Mucosa of descending colon (tissue), 3 donors: ENCODE results near the gene SLC39A2. TPM values are rescaled to one million over a fixed set of nuclear protein-coding genes. Genes with fewer than 3 reads are reported as not detected.

Experiments
- ATAC-seq: fragments of 200-7000 bp; cut with Tn5 transposase; one replicate; pipeline ENCODE4 v1.9.1; 2020; ENCODE audit warnings: mild to moderate bottlenecking, moderate library complexity
- DNase-seq, 3 donors: peaks; one replicate each; pipeline ENCODE4 v3.0.0-alpha.2; 2020
- H3K36me3 ChIP-seq: fragments of 200-600 bp; one replicate; pipeline ENCODE4 v1.8.0; 2021; ENCODE audit warnings: low read depth, mild to moderate bottlenecking
- H3K4me1 ChIP-seq: fragments of 200-600 bp; one replicate; pipeline ENCODE4 v1.8.0; 2021; ENCODE audit warnings: low read depth, mild to moderate bottlenecking
- H3K4me3 ChIP-seq: fragments of 200-600 bp; one replicate; pipeline ENCODE4 v1.8.0; 2021; ENCODE audit warnings: mild to moderate bottlenecking
- H3K9me3 ChIP-seq: fragments of 200-600 bp; one replicate; pipeline ENCODE4 v1.8.0; 2021; ENCODE audit warnings: mild to moderate bottlenecking
- intact Hi-C, 2 donors: fragments of 100-400 bp; cut with DNase I in 1 of 2; cut with micrococcal nuclease in 1 of 2; formaldehyde crosslinking; loops; one replicate each; pipeline versions ENCODE4 v1.11.0 to v1.11.1; 2022; cut with DNase I, micrococcal nuclease
- total RNA-seq, 3 donors: library from RNA; stranded (reverse); fragmentation: NEBNext Ultra II Directional in 2 of 3; extraction: Animal tissue kit (Norgen Biotek cat#: 25700) in 2 of 3; gene quantifications; one replicate each; pipeline versions ENCODE4 v1.2.1 to v1.2.4, GENCODE V29; 2021 to 2023
- TF ChIP-seq, protein P1 (sequence below): fragments of 200-600 bp; IDR thresholded peaks from one replicate; pipeline ENCODE4 v1.8.0; 2022; ENCODE audit warnings: antibody characterized with exemption, mild to moderate bottlenecking
- donor health status: DM: no; HTN: no; CAD: no; lungs with moderate emphysema.
- donor health status: DM: no; HTN: no; CAD: no.
- donor health status: DM: no; HTN: yes; CAD: no.

SLC39A2 gene
- total RNA-seq, 3 donors from 2014 or later: 0.28 to 4.9 (median 2.0) TPM

DNA sequence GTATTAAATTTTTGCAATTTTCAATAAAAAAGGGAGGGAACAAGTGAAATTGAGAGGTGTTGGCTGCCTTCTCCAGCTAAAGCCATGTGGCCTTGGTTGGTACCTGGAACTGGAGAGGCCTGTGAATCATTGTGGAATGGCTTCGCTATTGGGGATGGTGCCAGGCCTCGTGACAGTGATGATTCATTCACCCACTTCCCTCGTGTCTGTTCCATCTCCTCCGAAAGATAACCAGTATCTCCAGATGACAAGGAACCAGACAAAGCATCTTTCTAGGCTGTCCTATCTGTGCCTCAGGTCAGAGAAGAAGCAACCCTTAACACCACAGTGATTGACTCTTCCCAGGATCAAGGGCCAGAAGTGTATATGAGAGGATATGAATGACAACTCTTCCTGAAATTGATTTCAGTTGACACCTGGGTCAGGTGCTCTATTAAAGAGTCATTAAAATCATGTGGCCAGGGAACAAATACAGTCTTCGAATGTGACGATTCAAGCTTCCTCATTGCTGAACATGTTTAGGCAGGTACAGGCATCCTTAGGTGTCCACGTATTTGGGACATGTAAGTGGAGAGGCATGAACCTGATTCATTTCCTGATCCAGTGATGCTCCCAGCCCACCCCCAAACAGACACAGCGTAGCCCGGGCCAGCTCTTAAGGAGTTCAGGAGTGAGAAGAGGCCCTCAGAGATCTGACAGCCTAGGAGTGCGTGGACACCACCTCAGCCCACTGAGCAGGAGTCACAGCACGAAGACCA, 42.8 kb downstream of the SLC39A2 start, which contains the start of gene RNASE7:
RNASE7 (plus strand) TSS at position 687 of the 758 bp plus-strand sequence. CDS start 631 bp downstream, outside the sequence.
- no peak for ATAC-seq
- Histone ChIP-seq H3K36me3 (no peaks in the 10 kb centered on the region), H3K4me1 (peaks cover 35% of the 10 kb centered on the region), H3K4me3 (no peak within 1 kb of the TSS), H3K9me3 (no peaks in the 10 kb centered on the region)
- intact Hi-C loops: no loop called here
- no peak for DNase-seq
- TF ChIP-seq, protein P1, sequence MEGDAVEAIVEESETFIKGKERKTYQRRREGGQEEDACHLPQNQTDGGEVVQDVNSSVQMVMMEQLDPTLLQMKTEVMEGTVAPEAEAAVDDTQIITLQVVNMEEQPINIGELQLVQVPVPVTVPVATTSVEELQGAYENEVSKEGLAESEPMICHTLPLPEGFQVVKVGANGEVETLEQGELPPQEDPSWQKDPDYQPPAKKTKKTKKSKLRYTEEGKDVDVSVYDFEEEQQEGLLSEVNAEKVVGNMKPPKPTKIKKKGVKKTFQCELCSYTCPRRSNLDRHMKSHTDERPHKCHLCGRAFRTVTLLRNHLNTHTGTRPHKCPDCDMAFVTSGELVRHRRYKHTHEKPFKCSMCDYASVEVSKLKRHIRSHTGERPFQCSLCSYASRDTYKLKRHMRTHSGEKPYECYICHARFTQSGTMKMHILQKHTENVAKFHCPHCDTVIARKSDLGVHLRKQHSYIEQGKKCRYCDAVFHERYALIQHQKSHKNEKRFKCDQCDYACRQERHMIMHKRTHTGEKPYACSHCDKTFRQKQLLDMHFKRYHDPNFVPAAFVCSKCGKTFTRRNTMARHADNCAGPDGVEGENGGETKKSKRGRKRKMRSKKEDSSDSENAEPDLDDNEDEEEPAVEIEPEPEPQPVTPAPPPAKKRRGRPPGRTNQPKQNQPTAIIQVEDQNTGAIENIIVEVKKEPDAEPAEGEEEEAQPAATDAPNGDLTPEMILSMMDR: no peak

DNA sequence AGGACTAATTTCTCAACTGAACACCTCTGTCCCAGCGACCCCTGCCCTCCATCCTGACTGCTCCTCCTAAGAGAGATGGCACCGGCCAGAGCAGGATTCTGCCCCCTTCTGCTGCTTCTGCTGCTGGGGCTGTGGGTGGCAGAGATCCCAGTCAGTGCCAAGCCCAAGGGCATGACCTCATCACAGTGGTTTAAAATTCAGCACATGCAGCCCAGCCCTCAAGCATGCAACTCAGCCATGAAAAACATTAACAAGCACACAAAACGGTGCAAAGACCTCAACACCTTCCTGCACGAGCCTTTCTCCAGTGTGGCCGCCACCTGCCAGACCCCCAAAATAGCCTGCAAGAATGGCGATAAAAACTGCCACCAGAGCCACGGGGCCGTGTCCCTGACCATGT, 43.8 kb downstream of the SLC39A2 start:
- DNase-seq: no peak
- H3K4me3 ChIP-seq: no peak overlapping the region
- H3K36me3 ChIP-seq: no peaks in the 10 kb centered on the region
- no peak for ATAC-seq
- no peaks in the 10 kb centered on the region for H3K9me3 ChIP-seq
- intact Hi-C loops: no loop called here
- TF ChIP-seq, protein P1: no peak
- peaks cover 35% of the 10 kb centered on the region for H3K4me1 ChIP-seq

DNA sequence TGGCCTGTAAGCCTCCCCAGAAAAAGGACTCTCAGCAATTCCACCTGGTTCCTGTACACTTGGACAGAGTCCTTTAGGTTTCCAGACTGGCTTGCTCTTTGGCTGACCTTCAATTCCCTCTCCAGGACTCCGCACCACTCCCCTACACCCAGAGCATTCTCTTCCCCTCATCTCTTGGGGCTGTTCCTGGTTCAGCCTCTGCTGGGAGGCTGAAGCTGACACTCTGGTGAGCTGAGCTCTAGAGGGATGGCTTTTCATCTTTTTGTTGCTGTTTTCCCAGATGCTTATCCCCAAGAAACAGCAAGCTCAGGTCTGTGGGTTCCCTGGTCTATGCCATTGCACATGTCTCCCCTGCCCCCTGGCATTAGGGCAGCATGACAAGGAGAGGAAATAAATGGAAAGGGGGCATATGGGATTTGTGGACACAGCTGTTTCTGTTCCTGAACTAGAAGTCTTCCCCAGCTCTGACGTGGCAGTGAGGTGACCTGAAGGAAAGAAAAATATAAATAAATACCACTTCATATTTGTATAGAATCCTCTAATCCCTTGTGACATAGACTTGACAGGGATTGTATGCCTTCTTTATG, 44.4 kb downstream of the SLC39A2 start:
- H3K9me3 ChIP-seq: no peaks in the 10 kb centered on the region
- TF ChIP-seq, protein P1: no peak
- no peaks in the 10 kb centered on the region for H3K36me3 ChIP-seq
- intact Hi-C loops: no loop called here
- no peak for ATAC-seq
- no peak for DNase-seq
- no peak overlapping the region for H3K4me3 ChIP-seq
- peaks cover 29% of the 10 kb centered on the region for H3K4me1 ChIP-seq

DNA sequence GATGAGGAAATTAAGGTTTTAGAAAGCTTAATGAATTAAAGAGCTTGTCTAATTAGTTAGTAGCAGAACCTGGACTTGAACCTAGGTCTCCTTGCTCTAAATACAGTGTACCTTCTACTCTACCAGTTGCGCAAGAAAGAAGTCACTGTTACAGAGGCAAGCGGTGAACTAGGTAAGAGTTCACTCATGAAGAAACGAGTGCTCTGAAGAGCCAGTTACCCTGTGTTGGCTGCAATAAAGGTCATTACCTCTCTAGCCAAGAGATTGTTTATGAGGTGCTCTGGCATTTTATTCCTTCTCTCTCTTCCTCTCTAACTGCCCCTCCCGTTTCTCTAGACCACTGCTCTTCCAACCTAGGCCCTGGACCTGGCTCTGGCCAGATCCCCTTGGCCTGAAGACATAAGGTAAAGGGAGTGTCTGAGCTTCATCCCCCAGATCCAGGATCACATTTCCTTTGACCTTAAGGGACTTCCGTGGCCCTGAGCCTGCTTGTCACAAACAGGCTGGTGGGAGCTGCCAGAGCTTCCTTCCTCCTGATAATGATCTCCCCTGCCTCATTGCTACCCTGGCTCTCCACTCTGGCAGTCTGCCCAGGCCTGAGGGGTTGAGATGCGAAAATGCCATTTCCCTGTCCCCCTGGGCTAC, 45.0 kb downstream of the SLC39A2 start:
- DNase-seq: peak in 2 of 3 donors; percentile 50 to 51
- TF ChIP-seq, protein P1: no peak
- no peaks in the 10 kb centered on the region for H3K36me3 ChIP-seq
- H3K4me1 ChIP-seq: peaks cover 24% of the 10 kb centered on the region
- no peak overlapping the region for H3K4me3 ChIP-seq
- peak; percentile 72 for ATAC-seq
- H3K9me3 ChIP-seq: no peaks in the 10 kb centered on the region
- intact Hi-C loops: no loop called here

DNA sequence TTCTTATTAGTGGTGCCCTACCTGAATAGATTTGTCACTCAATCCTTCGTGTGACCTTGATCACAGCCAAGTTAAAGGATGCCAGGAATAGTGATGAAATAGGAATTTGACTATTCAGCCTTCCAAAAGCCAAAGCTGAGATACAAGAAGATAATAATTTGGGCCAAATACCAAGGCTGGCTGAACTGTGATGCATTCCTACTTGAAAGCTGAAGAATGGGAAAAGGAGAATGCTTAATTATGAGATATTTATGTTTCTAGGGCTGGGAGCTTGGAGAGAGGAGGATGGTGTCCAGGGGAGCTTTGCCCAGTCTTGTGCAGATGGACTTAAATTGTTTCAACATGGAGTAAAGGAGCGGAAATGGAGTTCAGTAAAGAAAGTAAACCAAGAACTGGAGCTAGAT, 48.3 kb downstream of the SLC39A2 start:
- intact Hi-C loops: no loop called here

More for the DNA sequence above, 48.3 kb downstream of the SLC39A2 start:
- Histone ChIP-seq H3K9me3 (no peaks in the 10 kb centered on the region), H3K36me3 (no peaks in the 10 kb centered on the region), H3K4me1 (peaks cover 15% of the 10 kb centered on the region), H3K4me3 (no peak overlapping the region)
- ATAC-seq: no peak
- TF ChIP-seq, protein P1: no peak
- DNase-seq: no peak
